Stimulated activated CD4-positive, alpha-beta T cell treated with anti-CD3 and anti-CD28 coated beads, Interleukin-12 subunit alpha, Interleukin-12 subunit beta, amount 100 ng/mL, for 48 hours (primary cell): Measurements from ENCODE around the gene ZNF330.
"Not testable (repeated sequence)": the region's sequence is repeated elsewhere in the genome, so short reads cannot be mapped to it uniquely, and the experiment has no call there.

Experiments used
- DNase-seq, 3 donors: peaks; one replicate each; pipeline ENCODE4 v3.0.0-alpha.2; 2020; ENCODE audit warnings: low read depth in 2 of 3, low spot score in 1 of 3

Gene ZNF330

DNA sequence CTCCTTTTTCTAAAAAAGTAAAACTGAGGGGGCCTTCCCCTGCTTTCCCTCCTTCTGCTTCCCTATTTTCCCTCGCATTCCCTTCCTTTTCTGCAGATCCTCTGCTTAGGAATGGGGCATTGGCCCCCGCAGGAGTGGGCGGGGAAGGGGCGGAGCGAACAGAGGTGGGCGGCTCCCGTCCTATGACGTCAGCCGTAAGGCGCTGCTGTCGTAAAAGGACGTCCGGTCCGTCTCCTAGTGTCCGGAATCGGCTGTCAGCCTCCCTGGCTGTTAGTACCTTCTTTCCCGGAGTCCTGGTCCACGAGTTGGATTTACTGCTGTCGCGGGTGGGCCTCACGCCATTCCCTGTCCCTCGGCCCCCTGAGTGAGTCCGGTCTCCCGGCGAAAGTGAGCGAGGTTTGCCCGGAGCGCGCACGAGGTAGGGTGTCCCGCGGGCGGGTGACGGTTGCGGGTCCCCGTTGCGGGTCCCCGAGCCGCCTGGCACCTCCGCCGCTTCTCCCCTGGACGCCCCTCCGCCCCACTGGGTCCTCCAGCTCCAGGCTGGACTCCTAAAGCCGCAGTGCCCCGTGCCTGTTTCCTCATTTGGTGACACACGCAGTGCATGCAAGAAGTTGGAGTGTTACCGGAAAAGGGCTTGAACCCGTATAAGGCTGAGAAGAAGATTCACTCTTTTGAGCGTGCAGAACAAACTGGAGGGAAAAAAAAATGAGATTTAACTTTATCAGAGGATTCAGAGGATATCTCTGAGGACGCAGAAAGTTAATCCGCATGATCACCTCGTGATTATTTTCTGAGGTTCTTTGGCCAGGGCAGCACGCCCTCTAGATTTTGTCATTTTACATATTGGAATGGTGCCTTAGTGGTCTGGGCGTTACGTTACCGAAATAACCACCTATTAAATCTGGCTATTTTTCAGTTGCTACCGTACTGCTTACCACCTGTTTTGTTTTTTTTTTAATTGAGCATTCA lies at the start of gene ZNF330:
ZNF330 (plus strand) TSS at position 205 of the 969 bp plus-strand sequence. CDS start 1,477 bp downstream, outside the sequence.
- DNase-seq: peak; percentile 77 to 93 (median 82)

DNA sequence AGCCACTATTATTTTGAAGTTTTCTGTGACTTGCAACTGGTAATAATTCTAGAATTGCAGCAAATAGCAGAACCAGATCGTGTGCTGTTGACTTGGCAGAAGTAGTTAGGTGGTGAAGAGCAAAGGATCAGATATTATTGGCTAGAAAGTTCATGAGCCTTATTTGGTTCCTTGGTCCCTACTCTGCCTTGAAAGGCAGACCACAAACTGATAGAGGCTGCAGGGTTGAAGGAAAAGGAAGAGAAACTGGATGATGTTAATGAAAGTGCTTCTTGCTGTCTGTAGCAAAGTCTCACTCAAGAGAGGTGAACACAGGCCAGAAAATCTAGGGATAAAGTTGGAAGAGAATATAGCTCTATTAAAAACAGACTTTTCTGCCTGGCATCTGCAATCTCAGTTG lies 46.2 kb upstream of the ZNF330 start:
- no peak for DNase-seq

DNA sequence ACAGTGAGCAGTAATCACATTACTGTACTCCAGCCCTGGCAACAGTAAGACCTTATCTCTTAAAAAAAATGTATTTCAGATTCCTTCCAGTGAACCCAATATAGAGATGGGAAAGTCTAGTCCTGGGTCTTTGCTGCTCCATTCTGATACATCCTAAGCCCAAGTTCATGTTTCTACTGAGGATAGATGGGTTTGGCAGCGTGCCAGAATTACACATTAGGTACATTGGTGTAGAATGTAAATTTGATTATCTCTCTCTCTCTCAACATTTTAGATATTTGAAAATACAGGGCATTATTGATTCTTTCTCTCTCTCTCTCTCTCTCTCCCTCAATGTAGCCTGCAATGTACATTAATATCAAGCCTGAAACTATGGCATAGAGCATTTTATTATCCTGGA lies 43.5 kb upstream of the ZNF330 start:
- no peak for DNase-seq

DNA sequence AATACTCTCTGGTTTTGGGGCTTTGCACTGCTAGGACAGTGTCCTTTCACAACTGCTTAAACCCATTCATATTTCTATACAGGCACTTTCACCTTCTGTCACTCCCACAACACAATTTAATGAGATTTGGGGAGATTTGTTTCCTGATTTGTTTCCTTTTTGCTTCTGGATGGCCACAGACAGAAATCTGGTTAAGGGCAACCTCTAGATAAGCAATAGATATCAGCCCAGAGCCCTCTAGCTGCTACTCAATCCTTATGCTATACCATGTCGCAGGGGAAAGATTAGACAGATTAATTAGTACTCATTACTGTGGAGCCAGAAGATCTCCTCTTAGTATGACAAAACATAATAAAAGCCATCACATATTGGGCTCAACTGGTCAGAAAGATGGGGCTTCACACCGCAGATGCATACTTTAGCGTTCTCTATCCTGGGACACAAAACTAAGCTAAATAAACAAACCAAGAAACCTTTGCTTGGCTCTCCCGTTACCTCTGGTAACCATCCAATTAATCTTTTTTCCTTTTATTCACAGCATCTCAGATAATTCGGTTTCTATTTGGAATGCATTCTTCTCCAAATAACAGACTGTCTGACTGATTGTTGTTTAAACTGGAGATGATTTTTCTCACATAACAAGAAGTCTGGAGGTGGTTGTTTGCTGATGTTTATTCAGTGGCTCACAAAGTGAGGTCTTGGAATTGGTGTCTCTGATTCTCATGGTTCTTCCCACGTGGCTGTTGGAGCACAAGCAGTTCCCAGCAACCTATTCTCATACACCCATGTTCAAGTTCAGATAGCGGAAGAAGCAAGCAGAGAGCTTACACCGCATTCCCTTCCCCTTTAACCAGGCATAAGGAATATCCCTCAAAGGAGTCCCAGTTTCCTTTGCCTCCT lies 41.0 kb upstream of the ZNF330 start:
- DNase-seq: no peak

DNA sequence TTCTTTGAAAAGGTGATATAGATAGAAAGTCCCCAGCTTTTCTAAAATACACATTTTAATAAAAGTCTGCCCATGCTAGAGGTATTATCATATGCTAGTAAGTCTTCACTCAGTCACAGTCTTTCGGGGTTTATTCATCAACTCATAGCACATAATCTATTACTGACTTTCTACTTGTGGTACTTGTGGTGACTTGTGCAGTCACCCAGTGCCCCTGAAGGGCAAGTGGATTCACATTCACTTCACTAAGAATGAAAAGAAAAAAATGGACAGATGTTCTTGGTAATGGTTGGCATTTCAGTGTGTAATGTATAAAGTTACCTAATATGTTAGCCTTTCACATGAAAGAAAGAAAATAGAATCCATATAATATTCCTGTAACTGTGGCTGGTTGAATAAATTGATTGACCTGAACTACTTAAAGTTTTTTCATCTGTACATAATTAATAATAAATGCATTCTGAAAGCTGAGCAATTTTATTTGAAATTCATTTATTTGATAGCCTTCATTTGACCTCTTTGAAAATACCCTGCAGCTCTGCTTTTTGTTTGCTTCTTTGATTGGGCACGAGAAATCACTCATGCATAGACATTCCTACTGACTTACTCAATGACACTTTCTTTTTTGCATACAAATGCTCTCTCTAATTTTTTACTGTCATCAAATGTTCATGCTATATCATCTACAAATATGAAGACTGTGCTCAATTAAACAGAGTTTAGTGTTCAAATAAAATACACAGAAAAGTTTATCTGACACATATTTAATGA lies 39.5 kb upstream of the ZNF330 start:
- no peak for DNase-seq

DNA sequence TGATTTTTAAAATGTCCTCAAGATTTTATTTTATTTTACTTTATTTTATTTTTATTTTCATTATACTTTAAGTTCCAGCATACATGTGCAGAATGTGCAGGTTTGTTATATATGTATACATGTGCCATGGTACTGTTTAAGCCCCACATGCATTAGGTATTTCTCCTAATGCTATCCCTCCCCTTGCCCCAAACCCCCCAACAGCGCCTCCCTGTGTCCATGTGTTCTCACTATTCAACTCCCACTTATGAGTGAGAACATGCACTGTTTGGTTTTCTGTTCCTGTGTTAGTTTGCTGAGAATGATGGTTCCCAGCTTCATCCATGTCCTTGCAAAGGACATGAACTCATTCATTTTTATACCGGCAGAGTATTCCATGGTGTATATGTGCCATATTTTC lies 37.2 kb upstream of the ZNF330 start:
- DNase-seq: not testable (repeated sequence)

DNA sequence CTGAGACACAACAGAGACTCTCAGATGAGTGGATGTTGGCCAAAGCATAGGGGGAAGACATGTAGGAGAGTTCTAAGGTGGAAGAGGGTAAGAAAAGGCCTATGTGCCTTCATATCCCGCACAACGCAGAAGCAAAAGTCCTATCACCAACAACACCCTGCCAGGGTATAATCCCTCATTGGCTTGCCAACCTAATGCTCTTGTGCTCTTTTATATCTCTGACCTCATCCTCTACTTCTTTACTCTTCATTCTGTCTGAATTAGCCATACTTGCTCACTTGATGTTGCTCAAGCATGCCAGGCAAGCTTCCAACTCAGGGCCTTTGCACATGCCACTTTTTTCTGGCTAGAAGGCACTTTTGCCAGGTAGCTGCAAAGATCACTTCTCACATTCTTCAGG lies 28.1 kb upstream of the ZNF330 start:
- no peak for DNase-seq

DNA sequence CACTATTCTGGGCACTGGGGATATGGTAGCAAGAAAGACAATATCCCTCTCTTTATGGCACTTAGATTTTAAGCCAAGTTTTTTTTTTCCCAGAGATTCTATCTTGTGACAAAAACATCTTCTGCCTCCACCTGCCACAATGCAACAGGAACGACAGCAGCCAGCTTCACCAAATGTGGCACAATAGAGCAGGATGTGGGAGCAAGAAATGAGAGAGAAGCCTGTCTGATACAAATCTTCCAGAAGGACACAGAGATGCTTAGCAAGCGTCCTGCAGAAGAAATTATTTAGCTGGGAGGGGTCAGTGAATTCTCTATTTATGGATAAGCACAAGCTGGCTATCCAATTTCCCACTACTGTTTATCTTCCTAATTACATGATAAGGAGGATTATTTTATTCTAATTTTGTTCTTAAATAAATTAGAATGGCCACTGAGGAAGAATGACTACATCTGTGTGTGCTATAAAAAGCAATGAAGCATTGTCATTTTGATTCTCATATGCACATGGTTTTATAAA lies 27.1 kb upstream of the ZNF330 start:
- DNase-seq: no peak

DNA sequence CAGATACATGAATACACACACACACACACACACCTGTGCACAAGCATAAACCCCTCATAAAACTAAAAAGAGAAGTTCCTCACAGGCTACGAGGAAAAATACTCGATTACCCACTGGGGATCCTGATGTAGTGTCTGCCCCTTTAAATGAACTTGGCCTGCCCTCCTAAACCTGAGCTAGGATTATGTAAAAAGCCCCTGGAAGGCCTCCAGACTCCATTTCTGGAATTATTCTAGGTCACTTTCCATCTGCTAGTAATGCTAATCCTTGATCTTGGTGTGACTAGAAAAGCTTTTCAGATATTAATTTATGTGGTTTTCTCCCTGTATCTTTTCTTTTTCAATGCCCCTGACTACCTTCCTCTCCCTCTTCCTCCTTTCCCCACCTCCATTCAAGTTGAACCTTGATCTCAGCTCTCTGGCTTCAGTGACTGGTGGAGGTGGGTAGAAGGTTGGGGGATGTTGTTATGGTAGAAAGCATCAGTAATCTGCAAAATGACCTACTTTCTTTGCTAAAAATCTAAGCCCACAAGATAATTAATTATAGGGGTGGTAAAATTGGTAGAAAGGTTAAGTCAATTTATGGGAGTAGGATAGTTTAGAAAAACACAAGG lies 25.5 kb upstream of the ZNF330 start:
- no peak for DNase-seq

DNA sequence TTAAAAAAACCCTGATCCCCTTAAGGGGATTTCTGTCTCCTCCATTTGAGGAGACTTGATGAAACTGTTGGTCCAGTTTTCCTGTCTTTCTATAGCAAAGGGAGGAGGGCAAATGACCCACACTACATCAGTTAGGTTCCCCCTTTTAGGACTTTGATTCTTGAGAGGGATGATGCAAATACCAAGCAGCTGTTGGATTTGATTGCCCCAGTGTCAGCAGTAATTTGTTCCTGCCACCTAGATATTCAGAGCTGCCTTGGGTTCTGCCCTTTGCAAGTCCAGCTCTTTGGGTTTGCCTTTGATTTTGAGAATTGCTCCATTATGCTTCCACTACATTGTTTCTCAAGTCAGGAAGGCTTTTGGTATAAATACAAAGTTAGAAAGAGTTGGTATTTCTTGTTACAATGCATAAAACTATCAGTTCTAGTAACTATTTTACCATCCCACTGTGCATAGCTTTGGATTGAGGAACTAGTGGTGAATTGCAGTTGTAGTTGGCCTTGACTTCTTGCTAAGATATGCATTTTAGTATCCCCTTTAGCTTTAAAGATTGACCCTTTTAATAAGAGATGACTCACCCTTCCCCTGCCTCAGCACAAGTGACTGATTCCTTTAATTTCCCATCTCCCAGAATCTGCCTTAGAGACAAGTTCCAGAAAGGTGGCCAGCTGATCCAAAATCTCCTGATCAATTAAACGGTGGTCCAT lies 24.3 kb upstream of the ZNF330 start:
- no peak for DNase-seq

DNA sequence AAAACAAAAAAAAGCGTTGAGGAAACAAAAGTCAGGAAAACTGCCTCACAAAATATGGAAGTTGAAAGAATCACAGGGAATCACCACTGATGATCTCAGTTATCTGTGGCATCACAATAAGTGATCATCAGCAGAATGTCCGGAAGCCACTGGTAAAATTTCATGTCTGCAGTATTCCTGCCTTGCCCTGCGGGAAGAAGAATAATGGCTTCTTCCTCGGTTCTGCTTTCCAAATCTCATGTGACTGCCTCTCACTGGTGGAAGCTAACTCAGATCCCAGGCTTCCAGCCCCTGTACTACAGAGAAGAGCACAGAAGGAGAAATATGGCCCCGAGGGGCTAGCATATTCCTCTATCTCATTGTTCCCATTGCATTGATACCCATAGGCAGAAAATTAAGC lies 12.7 kb upstream of the ZNF330 start:
- no peak for DNase-seq

DNA sequence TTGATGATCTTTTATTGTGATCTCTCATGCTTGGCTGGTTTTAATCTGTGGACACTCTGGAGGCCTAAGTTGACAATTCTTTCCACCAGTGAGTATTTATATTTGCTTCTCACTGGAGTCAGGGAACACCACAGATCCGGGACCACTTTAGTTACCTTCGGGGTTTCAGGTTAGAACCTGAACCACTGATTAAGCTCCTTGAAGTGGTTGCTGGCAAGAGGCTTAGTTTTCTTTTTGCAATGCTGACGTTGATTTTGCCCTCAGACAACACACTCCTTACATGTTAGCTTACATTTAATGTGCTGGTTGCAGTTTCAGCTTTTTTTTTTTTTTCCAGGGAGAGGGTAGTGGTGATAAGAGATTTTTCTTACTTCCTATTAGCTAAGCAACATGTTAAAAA lies 10.5 kb upstream of the ZNF330 start:
- no peak for DNase-seq

DNA sequence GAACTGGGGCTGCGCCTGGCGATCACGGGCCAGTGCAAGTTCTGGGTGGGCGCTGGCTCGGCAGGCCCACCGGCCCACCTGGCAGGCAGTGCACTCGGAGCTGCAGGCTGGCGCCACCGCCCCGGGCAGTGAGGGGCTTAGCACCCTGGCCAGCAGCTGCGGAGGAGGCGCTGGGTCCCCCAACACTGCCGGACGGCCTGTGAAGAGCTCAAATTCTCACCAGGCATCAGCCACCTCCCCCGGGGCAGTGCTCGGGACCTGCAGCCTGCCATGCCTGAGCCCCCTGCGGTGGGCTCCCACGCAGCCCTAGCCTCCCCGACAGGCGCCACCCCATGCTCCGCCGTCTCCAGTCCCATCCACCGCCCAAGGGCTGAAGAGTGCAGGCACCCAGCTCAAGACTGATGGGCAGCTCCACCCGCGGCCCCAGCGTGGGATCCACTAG lies 7.1 kb upstream of the ZNF330 start:
- no peak for DNase-seq

DNA sequence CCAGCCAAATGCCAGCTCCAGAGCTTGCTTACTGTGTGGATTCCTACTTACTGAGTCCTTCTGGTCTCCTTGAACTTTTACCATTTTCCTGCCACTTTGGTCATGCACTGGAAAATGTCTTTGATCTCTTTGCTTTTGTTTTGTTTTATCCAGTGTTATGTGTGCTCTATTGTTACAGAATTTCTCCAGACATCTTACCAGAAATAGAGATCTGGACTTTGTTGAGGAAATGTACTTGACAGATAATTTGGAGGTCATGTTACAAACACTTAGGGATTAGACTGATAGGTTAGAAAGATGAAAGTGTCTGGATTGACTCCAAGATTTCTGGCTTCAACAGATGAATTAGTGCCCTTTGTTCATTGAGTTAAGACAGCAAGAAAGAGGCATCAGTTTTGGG lies 5.7 kb upstream of the ZNF330 start:
- DNase-seq: no peak

DNA sequence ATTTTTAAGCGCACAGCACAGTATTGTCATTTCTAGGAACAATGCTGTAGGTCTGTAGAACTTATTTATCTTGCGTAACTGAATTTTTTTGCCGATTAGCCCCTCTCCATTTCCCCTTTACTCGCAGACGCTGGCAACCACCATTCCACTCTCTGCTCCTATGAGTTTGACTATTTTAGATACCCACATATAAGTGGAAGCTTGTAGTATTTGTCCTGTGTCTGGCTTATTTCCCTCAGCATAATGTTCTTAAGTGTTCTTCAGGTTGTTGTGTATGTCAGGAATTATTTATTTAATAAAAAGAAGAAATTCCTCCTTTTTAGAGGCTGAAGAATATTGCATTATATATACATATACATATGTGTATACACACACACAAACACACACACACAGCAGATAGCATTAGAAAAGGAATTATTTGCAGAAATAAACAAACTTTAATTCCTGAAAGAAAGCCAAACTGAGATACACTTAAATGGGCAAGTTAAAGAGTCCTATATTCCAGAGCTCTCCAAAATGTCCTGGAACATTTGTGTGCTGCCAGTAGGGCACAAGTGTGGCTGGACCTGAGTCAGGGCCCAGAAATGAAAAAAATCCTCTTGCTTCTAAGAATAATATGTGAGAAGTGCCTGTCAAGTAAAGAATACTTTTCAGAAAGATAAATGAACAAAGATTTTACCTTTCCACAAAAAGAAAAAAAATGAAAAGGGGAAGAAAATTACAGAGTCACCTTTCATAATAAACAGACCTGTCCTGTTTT lies 4.5 kb upstream of the ZNF330 start:
- DNase-seq: no peak

DNA sequence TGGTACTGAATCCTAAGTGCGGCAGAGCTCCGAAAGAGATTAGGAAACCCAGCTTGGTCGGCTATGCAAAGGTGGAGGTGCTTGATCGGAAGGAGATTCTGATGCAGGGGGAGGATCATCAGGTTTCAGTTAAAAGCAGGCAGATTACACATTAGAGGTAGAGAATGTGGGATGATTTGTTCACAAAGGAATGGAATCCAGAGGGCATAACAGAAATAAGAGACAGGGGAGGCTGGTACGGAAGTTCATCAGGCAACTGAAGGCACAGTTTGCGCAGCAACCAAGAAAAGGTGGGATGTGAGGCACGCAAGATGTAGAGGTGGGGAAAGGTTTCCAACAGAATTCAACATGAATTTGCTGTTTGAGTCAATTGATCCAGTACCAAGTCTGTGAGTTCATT lies 424 bp upstream of the ZNF330 start:
- DNase-seq: no peak

DNA sequence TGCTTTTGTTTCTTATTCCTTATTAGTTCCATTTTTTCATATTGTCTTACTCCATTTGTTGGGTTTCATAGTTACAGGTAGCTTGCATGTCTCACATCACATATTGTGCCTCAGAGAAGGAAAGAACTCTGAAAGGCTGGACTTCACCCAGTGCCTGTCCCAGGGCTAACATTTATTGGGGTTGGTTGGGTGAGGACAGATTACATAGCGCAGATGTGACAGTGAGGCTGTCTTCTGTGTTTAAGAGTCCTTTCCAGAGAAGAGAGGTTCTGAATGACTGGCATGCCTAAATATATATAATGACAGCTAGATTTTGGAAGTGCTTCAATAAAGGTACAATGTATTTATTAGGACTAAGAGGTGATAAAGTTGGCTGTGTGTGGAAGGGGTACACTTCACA lies 2.7 kb downstream of the ZNF330 start:
- no peak for DNase-seq

DNA sequence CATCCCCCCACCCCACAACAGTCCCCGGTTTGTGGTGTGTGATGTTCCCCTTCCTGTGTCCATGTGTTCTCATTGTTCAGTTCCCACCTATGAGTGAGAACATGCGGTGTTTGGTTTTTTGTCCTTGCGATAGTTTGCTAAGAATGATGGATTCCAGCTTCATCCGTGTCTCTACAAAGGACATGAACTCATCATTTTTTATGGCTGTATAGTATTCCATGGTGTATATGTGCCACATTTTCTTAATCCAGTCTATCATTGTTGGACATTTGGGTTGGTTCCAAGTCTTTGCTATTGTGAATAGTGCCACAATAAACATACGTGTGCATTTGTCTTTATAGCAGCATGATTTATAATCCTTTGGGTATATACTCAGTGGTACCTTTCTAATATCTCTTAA lies 6.6 kb downstream of the ZNF330 start:
- DNase-seq: not testable (repeated sequence)
